Stomach (tissue), 9 donors: Measurements from ENCODE around the gene ARHGAP21. TPM values are rescaled to one million over a fixed set of nuclear protein-coding genes. Genes with fewer than 3 reads are reported as not detected.
"Not testable (repeated sequence)": the region's sequence is repeated elsewhere in the genome, so short reads cannot be mapped to it uniquely, and the experiment has no call there.

Source experiments
- DNase-seq, 2 donors: peaks; one replicate each; pipeline versions ENCODE4 v3.0.0 to v3.0.0-alpha.2; 2013 to 2019
- H3K27ac ChIP-seq, 5 donors: fragments of 200-600 bp in 4 of 5; sonication (generic) in 4 of 5; one replicate each; pipeline ENCODE4 v1.5.1; 2013 to 2019; ENCODE audit warnings: mild to moderate bottlenecking in 1 of 5, moderate library complexity in 1 of 5
- H3K27me3 ChIP-seq, 3 donors: fragments of 200-600 bp; sonication (generic); one replicate each; pipeline ENCODE4 v1.5.1; 2017 to 2019; ENCODE audit warnings: mixed run types in 1 of 3
- H3K36me3 ChIP-seq, 4 donors: fragments of 200-600 bp; sonication (generic); 1 replicate in 3 of 4; 2 replicates in 1 of 4; pipeline ENCODE4 v1.5.1; 2016 to 2019
- H3K4me1 ChIP-seq, 4 donors: fragments of 200-600 bp; sonication (generic); one replicate each; pipeline ENCODE4 v1.5.1; 2016 to 2019
- H3K4me3 ChIP-seq, 4 donors: fragments of 200-600 bp; sonication (generic) in 3 of 4; one replicate each; pipeline ENCODE4 v1.5.1; 2016 to 2019; ENCODE audit warnings: mild to moderate bottlenecking in 1 of 4
- H3K9me3 ChIP-seq, 4 donors: fragments of 200-600 bp; sonication (generic); one replicate each; pipeline ENCODE4 v1.5.1; 2016 to 2019
- CTCF ChIP-seq, 7 experiments: fragments of 450-650 bp in 4 of 7; fragments of 200-600 bp in 3 of 7; sonication (generic) in 3 of 7; IDR thresholded peaks; one replicate each; pipeline ENCODE4 v1.5.1; 2016 to 2019; ENCODE audit warnings: antibody characterized with exemption in 7 of 7, control low read depth in 2 of 7, mild to moderate bottlenecking in 1 of 7
- EP300 ChIP-seq: sonication (generic); formaldehyde crosslinking; IDR thresholded peaks from one replicate; pipeline ENCODE4 v1.6.1; 2017; ENCODE audit warnings: antibody characterized with exemption
- POLR2A ChIP-seq, 4 donors: fragments of 450-650 bp; IDR thresholded peaks; one replicate each; pipeline ENCODE4 v1.6.1; 2016; ENCODE audit warnings: antibody characterized with exemption in 4 of 4, control low read depth in 2 of 4, mild to moderate bottlenecking in 1 of 4, moderate library complexity in 1 of 4
- POLR2AphosphoS5 ChIP-seq, 3 donors: sonication (generic); formaldehyde crosslinking; IDR thresholded peaks; one replicate each; pipeline ENCODE4 v1.6.1; 2016; ENCODE audit warnings: antibody characterized with exemption in 3 of 3
- WGBS, 5 donors: extraction: QIAGEN DNeasy Blood & Tissue Kit in 3 of 5; methylation state at CpG; one replicate each; pipeline versions ENCODE4 v1.1.5 to v1.1.7; 2013 to 2018; 5-methylcytosine and 5-hydroxymethylcytosine counted together
- intact Hi-C: fragments of 100-400 bp; cut with DNase I; formaldehyde crosslinking; loops from one replicate; pipeline ENCODE4 v1.15.1; 2023; ENCODE audit warnings: low total_unique reads
- polyA plus RNA-seq, 3 donors: library from polyadenylated mRNA; stranded (reverse); fragments of 200-250 nt; gene quantifications; one replicate each; pipeline ENCODE4 v1.2.3, GENCODE V29; 2013
- total RNA-seq, 5 donors: library from RNA; depleted of rRNA; stranded (reverse); fragments of >200 nt; gene quantifications; one replicate each; pipeline versions ENCODE4 v1.1.0 to v1.2.3, GENCODE V29; 2014 to 2016
- donor health status: healthy with polysubstance abuse.
- donor health status: Bipolar disorder and iron deficiency.
- donor health status: healthy.

Gene ARHGAP21
- total and polyA plus RNA-seq, 8 donors: 12.7 to 166 (median 52.8) TPM

GRCh38 chr10:24625778-24626177 is 97.9 kb downstream of the ARHGAP21 start:
- peaks cover 0 to 19% (median 8%) of the 10 kb centered on the region in 4 donors for H3K4me1 ChIP-seq
- H3K9me3 ChIP-seq: no peaks in the 10 kb centered on the region
- TF ChIP-seq EP300 (no peak), POLR2AphosphoS5 (IDR thresholded peaks at IDR 0.05) (no peak), CTCF (IDR thresholded peaks at IDR 0.05) (no peak), POLR2A (IDR thresholded peaks at IDR 0.05) (no peak)
- no peaks in the 10 kb centered on the region for H3K27me3 ChIP-seq
- H3K27ac ChIP-seq: no peak overlapping the region
- H3K4me3 ChIP-seq: no peak overlapping the region
- WGBS, 5 donors: 91 to 96% (median 94%) methylated on average over 4 of the region's 4 CpGs
- peaks cover 0 to 25% (median 16%) of the 10 kb centered on the region in 4 donors for H3K36me3 ChIP-seq
- no peak for DNase-seq
- intact Hi-C loops: no loop called here

- no peak for DNase-seq
- Histone ChIP-seq H3K4me1 (peaks cover 0 to 18% (median 6%) of the 10 kb centered on the region in 4 donors), H3K27me3 (no peaks in the 10 kb centered on the region), H3K27ac (no peak overlapping the region), H3K4me3 (no peak overlapping the region), H3K36me3 (peaks cover 0 to 40% (median 29%) of the 10 kb centered on the region in 4 donors), H3K9me3 (no peaks in the 10 kb centered on the region)
- TF ChIP-seq POLR2AphosphoS5 (IDR thresholded peaks at IDR 0.05) (no peak), EP300 (no peak), POLR2A (IDR thresholded peaks at IDR 0.05) (no peak), CTCF (IDR thresholded peaks at IDR 0.05) (no peak)
- 81 to 94% (median 87%) methylated on average over 2 of the region's 2 CpGs for WGBS, 5 donors
- intact Hi-C loops: no loop called here
Measured at GRCh38 chr10:24623383-24623782, 100.3 kb downstream of the ARHGAP21 start.

GRCh38 chr10:24622781-24623301 is 100.8 kb downstream of the ARHGAP21 start:
- intact Hi-C loops: no loop called here
- Histone ChIP-seq H3K27me3 (no peaks in the 10 kb centered on the region), H3K27ac (no peak overlapping the region), H3K36me3 (peaks cover 0 to 41% (median 31%) of the 10 kb centered on the region in 4 donors), H3K4me1 (peaks cover 0 to 18% (median 6%) of the 10 kb centered on the region in 4 donors), H3K4me3 (no peak overlapping the region), H3K9me3 (no peaks in the 10 kb centered on the region)
- TF ChIP-seq POLR2AphosphoS5 (IDR thresholded peaks at IDR 0.05) (no peak), CTCF (IDR thresholded peaks at IDR 0.05) (no peak), POLR2A (IDR thresholded peaks at IDR 0.05) (no peak), EP300 (no peak)
- DNase-seq: peak in 1 of 2 donors; percentile 32
- WGBS, 5 donors: 34 to 58% (median 56%) methylated on average over 4 of the region's 4 CpGs

GRCh38 chr10:24621035-24621795 is 102.5 kb downstream of the ARHGAP21 start:
- intact Hi-C loops, H3K27ac ChIP-seq, H3K27me3 ChIP-seq, H3K9me3 ChIP-seq, DNase-seq, H3K4me3 ChIP-seq: not testable (repeated sequence)
- peaks cover under 1 to 43% (median 30%) of the 10 kb centered on the region in 4 donors for H3K36me3 ChIP-seq
- 91 to 98% (median 95%) methylated on average over 4 of the region's 4 CpGs for WGBS, 5 donors
- peaks cover 0 to 18% (median 6%) of the 10 kb centered on the region in 4 donors for H3K4me1 ChIP-seq

GRCh38 chr10:24619994-24620310 is 103.7 kb downstream of the ARHGAP21 start:
- Histone ChIP-seq H3K4me1 (peaks cover 0 to 18% (median 6%) of the 10 kb centered on the region in 4 donors), H3K36me3 (peaks cover 7 to 53% (median 30%) of the 10 kb centered on the region in 4 donors)
- H3K4me3 ChIP-seq, H3K9me3 ChIP-seq, intact Hi-C loops, H3K27ac ChIP-seq, H3K27me3 ChIP-seq, DNase-seq: not testable (repeated sequence)
- 90 to 96% (median 93%) methylated on average over 8 of the region's 8 CpGs for WGBS, 5 donors

- H3K27ac ChIP-seq, DNase-seq, H3K4me3 ChIP-seq, H3K9me3 ChIP-seq, intact Hi-C loops, H3K27me3 ChIP-seq: not testable (repeated sequence)
- H3K36me3 ChIP-seq: peaks cover 7 to 57% (median 31%) of the 10 kb centered on the region in 4 donors
- H3K4me1 ChIP-seq: peaks cover 0 to 18% (median 6%) of the 10 kb centered on the region in 4 donors
- WGBS, 5 donors: 73 to 80% (median 76%) methylated on average over 9 to 11 of the region's 11 CpGs
Measured at GRCh38 chr10:24619291-24619993, 104.2 kb downstream of the ARHGAP21 start.
